ENCODE data around the gene PHLDB1.

DNA sequence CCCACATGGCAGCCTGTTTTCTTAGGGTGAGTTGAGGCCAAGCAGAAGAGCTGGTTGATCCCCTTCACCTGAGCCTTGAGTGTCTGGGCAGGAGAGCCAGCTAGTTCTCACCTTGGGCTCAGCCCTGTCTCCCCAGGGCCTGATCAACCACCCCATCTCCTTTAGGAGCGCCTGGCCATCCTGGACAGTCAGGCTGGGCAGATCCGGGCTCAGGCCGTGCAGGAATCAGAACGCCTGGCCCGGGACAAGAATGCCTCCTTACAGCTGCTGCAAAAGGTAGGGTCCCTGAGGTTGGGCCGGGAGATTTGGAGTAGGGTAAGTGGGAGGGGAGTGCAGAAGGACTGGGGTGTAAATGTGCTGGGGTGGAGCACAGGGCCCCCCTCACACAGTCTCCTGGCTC, 31.3 kb downstream of the PHLDB1 start:
- TF ChIP-seq, protein P1, sequence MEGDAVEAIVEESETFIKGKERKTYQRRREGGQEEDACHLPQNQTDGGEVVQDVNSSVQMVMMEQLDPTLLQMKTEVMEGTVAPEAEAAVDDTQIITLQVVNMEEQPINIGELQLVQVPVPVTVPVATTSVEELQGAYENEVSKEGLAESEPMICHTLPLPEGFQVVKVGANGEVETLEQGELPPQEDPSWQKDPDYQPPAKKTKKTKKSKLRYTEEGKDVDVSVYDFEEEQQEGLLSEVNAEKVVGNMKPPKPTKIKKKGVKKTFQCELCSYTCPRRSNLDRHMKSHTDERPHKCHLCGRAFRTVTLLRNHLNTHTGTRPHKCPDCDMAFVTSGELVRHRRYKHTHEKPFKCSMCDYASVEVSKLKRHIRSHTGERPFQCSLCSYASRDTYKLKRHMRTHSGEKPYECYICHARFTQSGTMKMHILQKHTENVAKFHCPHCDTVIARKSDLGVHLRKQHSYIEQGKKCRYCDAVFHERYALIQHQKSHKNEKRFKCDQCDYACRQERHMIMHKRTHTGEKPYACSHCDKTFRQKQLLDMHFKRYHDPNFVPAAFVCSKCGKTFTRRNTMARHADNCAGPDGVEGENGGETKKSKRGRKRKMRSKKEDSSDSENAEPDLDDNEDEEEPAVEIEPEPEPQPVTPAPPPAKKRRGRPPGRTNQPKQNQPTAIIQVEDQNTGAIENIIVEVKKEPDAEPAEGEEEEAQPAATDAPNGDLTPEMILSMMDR (IDR thresholded peaks at IDR 0.05; ENCODE audit: insufficient read depth, low read depth, low read length): no peak
- no peak for TF ChIP-seq EZH2 (IDR thresholded peaks at IDR 0.05; ENCODE audit: insufficient read depth, low read length)

Data from astrocyte (in vitro differentiated cells and primary cell).